Myocyte (in vitro differentiated cells): Measurements from ENCODE around the gene ZFP91. TPM values are rescaled to one million over a fixed set of nuclear protein-coding genes. Genes with fewer than 3 reads are reported as not detected.

Experiments
- DNase-seq: peaks from one replicate; pipeline ENCODE4 v3.0.0-alpha.2; 2012; ENCODE audit warnings: low read depth
- total RNA-seq: library from RNA; depleted of rRNA; stranded (reverse); fragments of >200 nt; gene quantifications from 2 replicates; pipeline ENCODE4 v1.2.3, GENCODE V29; 2014

ZFP91 gene
- total RNA-seq, 1 donor from 2014 or later, result 92.5 TPM

DNA sequence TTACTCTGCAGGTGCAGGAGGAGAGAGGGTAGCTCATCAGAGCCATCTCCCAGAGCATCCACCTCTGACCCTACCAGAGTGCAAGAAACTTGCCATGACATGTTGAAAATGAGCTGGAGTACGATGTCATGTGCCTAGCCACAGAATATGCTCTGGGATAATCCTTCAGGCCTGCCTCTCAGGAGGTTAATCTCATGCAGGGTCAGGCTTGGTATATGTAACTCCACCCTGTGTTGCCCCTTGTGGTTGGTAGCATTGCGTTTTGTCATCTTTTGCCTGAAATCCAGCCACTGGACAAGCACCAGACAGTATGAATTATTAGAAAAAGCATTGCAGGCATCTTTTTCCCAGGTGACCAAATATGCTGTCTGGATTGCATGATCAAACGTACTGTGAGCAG lies 79.8 kb downstream of the ZFP91 start:
- DNase-seq, result no peak

- DNase-seq, result no peak
Measured at GRCh38 chr11:58659404-58659803, 80.5 kb downstream of the ZFP91 start.

GRCh38 chr11:58659910-58660570 lies 81.2 kb downstream of the ZFP91 start:
- no peak for DNase-seq

Other genes starting within 250 kb of the ZFP91 start
- gene OR5B17, start 220.0 kb upstream of the ZFP91 start, total RNA-seq, result not detected in 2 replicates
- gene OR5B3, start 172.2 kb upstream of the ZFP91 start, total RNA-seq, result not detected in 2 replicates
- gene OR5B2, start 150.9 kb upstream of the ZFP91 start, total RNA-seq, result not detected in 2 replicates
- not detected in 2 replicates for gene OR5B12, start 136.8 kb upstream of the ZFP91 start, total RNA-seq
- not detected in 2 replicates for gene OR5B21, start 71.0 kb upstream of the ZFP91 start, total RNA-seq
- 6.6 and 10.7 TPM in 2 replicates for gene LPXN, start 3.2 kb upstream of the ZFP91 start, total RNA-seq
- 1.7 and 3.0 TPM in 2 replicates for gene CNTF, start 43.6 kb downstream of the ZFP91 start, total RNA-seq
- not detected in 2 replicates for gene GLYAT, start 152.9 kb downstream of the ZFP91 start, total RNA-seq